ENCODE measurements around the gene FBXO31.
A peak's percentile ranks its signal among the peaks of the same experiment; 100 is the strongest.

GRCh38 chr16:87392821-87393679 is 9.5 kb upstream of the FBXO31 start:
- peak in 4 of 6 experiments; percentile 24 to 45 (median 36) for TF ChIP-seq CTCF (IDR thresholded peaks at IDR 0.05)
- peak in 1 of 2 donors; percentile 38 for TF ChIP-seq POLR2A (IDR thresholded peaks at IDR 0.05)

Measured in adrenal gland (tissue), 5 donors.